ENCODE data around the gene MTG1.

DNA sequence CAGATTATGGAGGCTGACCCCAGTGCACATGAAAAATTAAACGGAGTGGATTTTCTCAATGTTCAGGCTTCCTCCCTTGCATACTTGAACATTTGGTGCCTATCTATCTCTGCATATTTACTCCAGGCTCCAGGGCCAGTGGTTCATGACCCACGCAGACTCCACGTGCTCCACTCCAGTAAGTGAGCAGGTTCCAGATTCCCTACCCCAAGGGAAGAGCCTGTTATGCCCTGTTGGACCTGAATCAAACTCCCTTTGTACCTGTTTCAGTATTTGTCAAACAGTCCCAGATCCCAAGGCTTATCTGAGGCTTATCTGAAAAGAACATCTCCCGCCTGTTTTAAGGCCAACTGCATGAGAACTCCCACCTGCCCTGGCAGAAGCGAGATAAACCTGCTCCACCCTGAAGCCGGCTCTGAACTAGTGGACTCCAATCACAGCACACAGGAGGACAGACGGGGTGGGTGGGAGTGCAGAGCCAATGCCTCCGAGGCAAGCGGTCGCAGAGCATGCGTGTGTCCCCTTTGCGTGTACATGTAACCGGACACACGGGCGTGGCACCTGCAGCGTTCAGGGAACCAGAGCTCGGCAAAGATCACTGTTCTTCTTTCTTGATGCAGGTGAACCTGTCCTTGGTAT is 33.9 kb upstream of the MTG1 start:
- no peak for TF ChIP-seq FOXA1 (IDR thresholded peaks at IDR 0.05)
- no peak for TF ChIP-seq FOXK2 (IDR thresholded peaks at IDR 0.05)
- no peak for TF ChIP-seq HDGF (IDR thresholded peaks at IDR 0.05; ENCODE audit: borderline replicate concordance)
- TF ChIP-seq SUZ12 (IDR thresholded peaks at IDR 0.05), result no peak
- TF ChIP-seq LEF1 (IDR thresholded peaks at IDR 0.05; ENCODE audit: borderline replicate concordance), result no peak
- TF ChIP-seq ZNF384 (IDR thresholded peaks at IDR 0.05), result no peak
- no peak for TF ChIP-seq BHLHE40 (IDR thresholded peaks at IDR 0.05; ENCODE audit: borderline replicate concordance)
- no peak for TF ChIP-seq SP1 (IDR thresholded peaks at IDR 0.05)
- no peak for TF ChIP-seq ARNT (IDR thresholded peaks at IDR 0.05)

All from HEK293T (cell line).